ENCODE measurements around the gene A2ML1.
"Not testable (repeated sequence)": the region's sequence is repeated elsewhere in the genome, so short reads cannot be mapped to it uniquely, and the experiment has no call there.

A2ML1 gene

GRCh38 chr12:8822298-8822697, at the start of gene A2ML1:
A2ML1 (plus strand) TSS chr12:8822621; CDS start chr12:8822652, 31 bp downstream.
- in situ Hi-C loops (cut with MboI; ENCODE audit: low sequenced_read_pairs): no loop called here

- in situ Hi-C loops (cut with MboI; ENCODE audit: low sequenced_read_pairs): no loop called here
Measured at GRCh38 chr12:8773461-8773860, 49.0 kb upstream of the A2ML1 start.

DNA sequence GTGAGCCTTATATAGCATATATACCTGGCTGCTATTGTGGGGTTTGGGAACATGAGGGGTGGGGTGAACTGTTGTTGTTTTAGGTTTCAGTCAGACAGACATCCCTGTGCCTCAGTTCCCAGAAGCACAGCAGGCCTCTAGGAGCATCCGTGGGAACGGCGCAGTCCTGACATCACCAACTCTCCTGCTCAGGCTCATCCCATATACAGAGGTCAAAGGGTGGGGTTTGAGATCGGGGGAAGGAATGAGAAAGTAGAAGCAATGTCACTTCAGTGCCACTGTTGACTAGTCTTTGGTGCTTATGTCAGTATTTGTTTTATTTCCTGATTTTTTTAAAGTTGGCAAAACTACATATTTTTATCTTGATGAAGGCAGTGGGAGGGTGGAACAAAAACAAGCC, 43.1 kb upstream of the A2ML1 start:
- in situ Hi-C loops (cut with MboI; ENCODE audit: low sequenced_read_pairs): no loop called here

- in situ Hi-C loops (cut with MboI; ENCODE audit: low sequenced_read_pairs): no loop called here
Measured at GRCh38 chr12:8779862-8780261, 42.6 kb upstream of the A2ML1 start.

DNA sequence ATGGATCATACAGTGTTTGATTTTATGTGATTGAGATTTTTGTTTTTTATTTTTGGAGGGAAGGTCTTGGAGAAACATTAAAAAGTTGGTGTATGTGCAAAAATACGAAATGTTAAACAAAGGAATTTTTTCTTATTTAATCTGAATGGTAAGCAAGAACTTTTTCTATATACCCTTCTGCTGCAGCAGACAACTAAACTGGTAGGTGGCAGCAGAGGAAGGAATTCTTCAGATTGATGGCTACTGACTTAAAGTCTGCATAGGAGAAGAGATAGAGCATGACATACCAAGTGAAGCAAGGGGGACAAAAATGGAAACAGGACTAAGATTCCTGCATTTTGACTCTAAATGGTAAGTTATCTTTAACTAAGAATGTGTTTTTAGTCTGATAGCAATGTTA, 42.0 kb upstream of the A2ML1 start:
- in situ Hi-C loops (cut with MboI; ENCODE audit: low sequenced_read_pairs): no loop called here

GRCh38 chr12:8781381-8782127, 40.9 kb upstream of the A2ML1 start:
- in situ Hi-C loops (cut with MboI; ENCODE audit: low sequenced_read_pairs): no loop called here

GRCh38 chr12:8784290-8784888, 38.0 kb upstream of the A2ML1 start:
- in situ Hi-C loops (cut with MboI; ENCODE audit: low sequenced_read_pairs): no loop called here

DNA sequence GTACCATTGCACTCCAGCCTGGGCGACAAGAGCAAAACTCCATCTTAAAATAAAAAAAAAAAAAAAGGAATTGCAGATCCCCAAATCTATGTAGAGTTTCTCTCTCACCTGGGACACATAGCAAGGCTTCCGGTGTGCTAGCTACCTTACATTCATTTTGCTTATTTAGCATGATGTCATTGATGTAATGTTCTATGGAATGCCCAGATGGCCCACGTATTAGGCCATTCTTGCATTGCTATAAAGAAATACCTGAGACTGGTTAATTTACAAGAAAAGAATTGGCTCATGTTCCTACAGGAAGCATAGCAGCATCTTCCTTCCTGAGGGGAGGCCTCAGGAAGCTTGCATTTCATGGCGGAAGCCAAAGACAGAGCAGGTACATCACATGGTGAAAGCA, 36.9 kb upstream of the A2ML1 start:
- in situ Hi-C loops (cut with MboI; ENCODE audit: low sequenced_read_pairs): no loop called here

DNA sequence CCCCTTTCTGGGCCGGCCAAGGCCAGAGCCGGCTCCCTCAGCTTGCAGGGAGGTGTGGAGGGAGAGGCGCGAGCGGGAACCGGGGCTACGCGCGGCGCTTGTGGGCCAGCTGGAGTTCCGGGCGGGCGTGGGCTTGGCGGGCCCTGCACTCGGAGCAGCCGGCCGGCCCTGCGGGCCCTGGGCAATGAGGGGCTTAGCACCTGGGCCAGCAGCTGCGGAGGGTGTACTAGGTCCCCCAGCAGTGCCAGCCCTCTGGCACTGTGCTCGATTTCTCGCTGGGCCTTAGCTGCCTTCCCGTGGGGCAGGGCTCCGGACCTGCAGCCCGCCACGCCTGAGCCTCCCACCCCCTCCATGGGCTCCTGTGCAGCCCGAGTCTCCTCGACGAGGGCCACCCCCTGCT, 35.2 kb upstream of the A2ML1 start:
- in situ Hi-C loops (cut with MboI; ENCODE audit: low sequenced_read_pairs): not testable (repeated sequence)

GRCh38 chr12:8788706-8789105, 33.7 kb upstream of the A2ML1 start:
- in situ Hi-C loops (cut with MboI; ENCODE audit: low sequenced_read_pairs): not testable (repeated sequence)

GRCh38 chr12:8789341-8790013, 32.9 kb upstream of the A2ML1 start:
- in situ Hi-C loops (cut with MboI; ENCODE audit: low sequenced_read_pairs): not testable (repeated sequence)

GRCh38 chr12:8793226-8793625, 29.2 kb upstream of the A2ML1 start:
- in situ Hi-C loops (cut with MboI; ENCODE audit: low sequenced_read_pairs): not testable (repeated sequence)

DNA sequence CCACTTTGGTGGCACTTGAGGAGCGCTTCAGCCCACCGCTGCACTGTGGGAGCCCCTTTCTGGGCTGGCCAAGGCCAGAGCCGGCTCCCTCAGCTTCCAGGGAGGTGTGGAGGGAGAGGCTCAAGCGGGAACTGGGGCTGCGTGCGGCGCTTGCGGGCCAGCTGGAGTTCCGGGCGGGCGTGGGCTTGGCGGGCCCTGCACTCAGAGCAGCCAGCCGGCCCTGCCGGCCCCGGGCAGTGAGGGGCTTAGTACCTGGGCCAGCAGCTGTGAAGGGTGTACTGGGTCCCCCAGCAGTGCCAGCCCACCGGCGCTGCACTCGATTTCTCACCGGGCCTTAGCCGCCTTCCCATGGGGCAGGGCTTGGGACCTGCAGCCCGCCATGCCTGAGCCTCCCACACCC, 27.8 kb upstream of the A2ML1 start:
- in situ Hi-C loops (cut with MboI; ENCODE audit: low sequenced_read_pairs): not testable (repeated sequence)

DNA sequence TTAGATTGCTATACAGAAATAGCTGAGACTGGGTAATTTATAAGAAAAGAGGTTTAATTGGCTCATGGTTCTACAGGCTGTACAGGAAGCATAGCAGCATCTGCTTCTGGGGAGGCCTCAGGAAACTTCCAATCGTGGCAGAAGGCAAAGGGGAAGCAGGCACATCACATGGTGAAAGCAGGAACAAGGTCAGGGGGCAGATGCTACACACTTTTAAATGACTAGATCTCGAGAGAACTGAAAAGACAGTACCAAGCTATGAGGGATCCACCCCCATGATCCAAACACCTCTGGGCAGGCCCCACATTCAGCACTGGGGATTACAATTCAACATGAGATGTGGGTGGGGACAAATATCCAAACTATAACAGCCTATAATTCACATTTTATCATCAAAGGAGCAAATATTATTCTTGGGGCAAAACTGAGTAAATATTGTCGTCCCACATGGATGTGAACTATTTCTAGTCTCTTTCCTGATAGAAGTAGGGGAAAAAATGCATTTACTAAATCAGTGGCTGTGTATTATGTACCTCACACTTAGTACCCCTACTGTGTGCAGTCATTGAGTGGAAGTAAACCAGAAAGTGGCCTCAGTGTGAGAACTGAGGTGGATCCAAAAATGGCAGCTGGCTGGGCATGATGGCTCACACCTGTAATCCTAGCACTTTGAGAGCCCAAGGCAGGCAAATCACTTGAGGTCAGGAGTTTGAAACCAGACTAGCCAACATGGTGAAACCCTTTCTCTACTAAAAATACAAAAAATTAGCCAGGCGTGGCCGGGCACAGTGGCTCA, 25.4 kb upstream of the A2ML1 start:
- in situ Hi-C loops (cut with MboI; ENCODE audit: low sequenced_read_pairs): no loop called here

- in situ Hi-C loops (cut with MboI; ENCODE audit: low sequenced_read_pairs): not testable (repeated sequence)
Measured at GRCh38 chr12:8801213-8801612, 21.2 kb upstream of the A2ML1 start.

- in situ Hi-C loops (cut with MboI; ENCODE audit: low sequenced_read_pairs): not testable (repeated sequence)
Measured at GRCh38 chr12:8804833-8805232, 17.6 kb upstream of the A2ML1 start.

DNA sequence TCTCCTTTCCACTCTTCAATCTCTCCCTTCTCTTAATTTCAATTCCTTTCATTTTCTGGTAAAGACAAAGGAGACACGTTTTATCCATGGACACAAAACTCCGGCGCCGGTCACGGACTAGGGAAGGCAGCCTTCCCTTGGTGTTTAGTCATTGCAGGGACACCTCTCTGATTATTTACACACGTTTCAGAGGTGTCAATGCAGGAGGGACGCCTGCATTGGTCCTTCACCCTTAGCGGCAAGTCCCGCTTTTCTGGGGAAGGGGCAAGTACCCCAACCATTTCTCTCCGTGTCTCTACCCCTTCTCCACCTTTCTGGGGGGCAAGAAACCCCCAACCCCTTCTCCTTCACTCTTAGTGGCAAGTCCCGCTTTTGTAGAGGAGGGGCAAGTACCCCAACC, 16.9 kb upstream of the A2ML1 start:
- in situ Hi-C loops (cut with MboI; ENCODE audit: low sequenced_read_pairs): not testable (repeated sequence)

DNA sequence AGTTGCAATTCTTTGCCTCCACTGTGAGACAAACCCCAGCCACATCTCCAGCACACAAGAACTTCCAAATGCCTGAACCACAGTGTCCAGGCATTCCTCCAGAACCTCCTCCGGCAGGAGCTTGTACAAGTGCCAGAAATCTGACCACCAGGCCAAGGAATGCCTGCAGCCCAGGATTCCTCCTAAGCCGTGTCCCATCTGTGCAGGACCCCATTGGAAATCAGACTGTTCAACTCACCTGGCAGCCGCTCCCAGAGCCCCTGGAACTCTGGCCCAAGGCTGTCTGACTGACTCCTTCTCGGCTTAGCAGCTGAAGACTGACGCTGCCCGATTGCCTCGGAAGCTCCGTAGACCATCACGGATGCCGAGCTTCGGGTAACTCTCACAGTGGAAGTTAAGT, 15.3 kb upstream of the A2ML1 start:
- in situ Hi-C loops (cut with MboI; ENCODE audit: low sequenced_read_pairs): not testable (repeated sequence)

- in situ Hi-C loops (cut with MboI; ENCODE audit: low sequenced_read_pairs): not testable (repeated sequence)
Measured at GRCh38 chr12:8810112-8810511, 12.3 kb upstream of the A2ML1 start.

DNA sequence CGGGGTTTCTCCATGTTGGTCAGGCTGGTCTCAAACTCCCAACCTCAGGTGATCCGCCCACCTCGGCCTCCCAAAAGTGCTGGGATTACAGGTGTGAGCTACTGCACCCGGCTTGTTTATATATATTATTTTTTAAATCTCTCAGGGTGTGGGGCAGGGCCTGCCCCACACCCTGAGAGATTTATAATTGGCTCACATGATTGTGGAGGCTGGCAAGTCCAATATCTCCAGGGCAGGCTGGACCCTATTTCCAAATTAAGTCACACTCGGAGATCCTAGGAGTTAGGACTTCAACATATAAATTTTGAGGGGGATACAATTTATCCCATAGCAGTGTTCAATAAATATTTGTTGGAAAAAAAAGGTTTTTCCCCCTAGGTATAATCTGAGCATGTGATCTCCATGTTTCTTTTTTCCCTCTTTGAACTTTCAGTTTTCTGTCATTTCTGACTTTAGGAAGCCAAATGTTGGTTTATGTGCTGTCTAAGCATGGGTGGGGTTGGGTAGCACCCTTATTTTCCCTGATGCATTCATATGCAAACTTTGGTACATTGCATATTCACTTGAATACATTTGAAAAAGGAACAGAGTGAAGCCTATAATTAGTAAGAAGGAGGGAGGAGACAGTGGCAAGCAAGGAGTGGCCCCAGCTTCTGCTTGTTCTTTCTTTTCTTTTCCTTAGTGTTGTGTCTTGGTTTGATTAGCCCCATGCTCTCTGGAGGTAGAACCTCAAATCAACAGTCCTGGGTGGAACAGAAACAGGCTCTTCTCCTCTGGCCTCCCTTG, 8.7 kb upstream of the A2ML1 start:
- in situ Hi-C loops (cut with MboI; ENCODE audit: low sequenced_read_pairs): no loop called here
